GM11168 (cell line): Measurements from ENCODE around the gene AK2.
"Not testable (repeated sequence)": the region's sequence is repeated elsewhere in the genome, so short reads cannot be mapped to it uniquely, and the experiment has no call there.

Experiments
- in situ Hi-C: fragments of 300-500 bp; cut with MboI; formaldehyde crosslinking; loops from one replicate; pipeline ENCODE4 v1.12.0; 2022; ENCODE audit warnings: low sequenced_read_pairs; ENCODE audit not compliant: unreplicated experiment

Gene AK2

DNA sequence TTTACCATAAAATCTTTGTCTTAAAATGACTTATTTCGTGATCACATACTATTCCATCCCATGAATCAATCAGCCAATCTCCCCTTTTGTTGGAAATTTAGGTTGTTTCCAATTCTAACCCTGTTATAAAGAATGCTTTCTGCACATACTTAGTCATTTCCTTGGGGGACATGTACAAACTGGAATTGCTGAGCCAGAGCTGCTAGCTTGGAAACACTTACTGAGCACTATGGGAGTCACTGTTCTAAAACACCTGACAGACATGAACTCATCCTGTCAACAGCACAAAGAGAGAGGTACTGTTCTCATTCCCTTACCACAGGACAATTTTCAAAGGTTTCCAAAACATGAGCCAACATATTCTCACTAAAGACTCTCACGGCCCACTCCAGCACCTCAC is 32.1 kb downstream of the AK2 start:
- in situ Hi-C loops, result loop anchor here (5.0 kb wide), 1 partner anchor 62 kb away; no protein-coding TSS in a partner anchor

DNA sequence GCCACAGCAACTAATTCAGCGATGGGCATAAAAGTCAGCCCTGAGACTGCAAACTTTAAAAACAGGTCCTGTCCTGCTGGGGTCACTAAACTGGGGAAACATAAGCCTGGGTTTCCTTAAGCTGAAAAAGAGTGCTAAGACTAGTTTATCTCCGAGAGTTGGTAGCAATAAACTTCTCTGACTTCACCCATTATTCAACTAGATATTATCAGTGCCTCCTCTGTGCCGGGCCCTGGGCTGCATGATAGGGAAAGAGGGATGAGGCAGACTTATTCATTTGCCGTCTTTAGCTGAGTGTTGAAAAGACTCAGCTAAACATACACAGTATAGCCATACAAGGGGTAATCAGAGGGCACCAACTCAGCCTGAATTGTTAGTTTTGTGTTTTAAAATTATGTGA is 33.0 kb downstream of the AK2 start:
- in situ Hi-C loops, result no loop called here

DNA sequence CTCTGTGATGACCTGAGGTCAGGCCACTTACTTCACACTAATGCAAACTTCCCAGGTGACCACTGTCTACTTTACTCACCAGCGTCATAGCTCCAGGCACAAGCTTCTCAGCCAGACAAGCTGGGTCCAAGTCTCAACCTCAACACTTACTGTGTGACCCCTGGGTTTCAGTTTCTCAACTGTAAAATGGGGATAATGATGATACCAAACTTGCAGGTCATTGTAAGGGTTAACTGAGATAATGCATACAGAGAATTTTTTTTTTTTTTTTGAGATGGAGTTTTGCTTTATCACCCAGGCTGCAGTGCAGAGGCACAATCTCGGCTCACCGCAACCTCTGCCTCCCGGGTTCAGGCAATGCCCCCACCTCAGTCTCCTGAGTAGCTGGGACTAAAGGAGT is 34.7 kb downstream of the AK2 start:
- in situ Hi-C loops, result no loop called here

DNA sequence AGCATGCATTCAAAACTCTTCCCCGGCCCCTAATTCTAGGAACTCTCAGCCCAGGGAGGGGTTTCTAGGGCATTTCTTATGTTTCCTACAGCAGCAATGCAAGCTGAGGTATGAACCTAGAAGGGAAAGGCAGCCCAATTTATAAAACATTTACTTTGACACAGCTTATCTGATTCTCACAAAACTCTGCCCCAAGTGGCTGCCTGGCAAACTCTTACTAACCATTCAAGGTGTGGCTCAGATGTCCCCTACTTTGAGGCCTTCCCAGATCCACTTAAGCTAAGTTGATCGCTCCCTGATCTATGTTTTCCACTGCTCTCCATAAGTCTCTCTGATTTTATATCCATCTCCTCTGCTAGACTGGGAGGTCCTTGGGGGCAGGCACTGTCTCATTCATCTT is 35.4 kb downstream of the AK2 start:
- in situ Hi-C loops, result no loop called here

DNA sequence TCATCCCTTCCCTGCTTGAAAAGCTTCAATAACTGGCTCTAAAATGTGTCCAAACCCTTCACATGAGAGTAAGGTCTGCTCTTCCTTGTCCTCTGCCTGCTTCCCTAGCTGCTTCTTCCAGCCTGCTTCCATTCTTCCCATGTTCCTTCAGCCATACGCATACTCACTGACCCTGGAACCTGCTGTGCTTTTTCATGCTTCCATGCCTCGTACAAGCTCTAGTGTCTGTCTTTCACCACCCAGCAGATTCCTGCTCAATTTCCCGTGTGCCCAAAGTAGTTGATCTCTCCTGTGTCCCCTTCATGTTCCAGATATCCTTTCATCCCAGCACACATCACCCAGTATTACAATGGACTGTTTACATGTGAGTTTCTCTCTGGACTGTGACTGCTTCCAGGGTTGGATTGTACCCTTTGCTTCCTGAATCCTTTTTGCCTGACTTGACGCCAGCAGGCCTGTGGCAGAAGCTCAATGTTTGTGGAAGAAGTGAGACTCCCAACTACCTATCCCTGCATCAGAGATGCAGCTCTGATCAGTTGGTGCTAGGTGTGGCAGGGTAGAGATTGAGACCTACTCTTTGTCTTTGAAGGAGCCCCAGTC is 36.2 kb downstream of the AK2 start:
- in situ Hi-C loops, result no loop called here

DNA sequence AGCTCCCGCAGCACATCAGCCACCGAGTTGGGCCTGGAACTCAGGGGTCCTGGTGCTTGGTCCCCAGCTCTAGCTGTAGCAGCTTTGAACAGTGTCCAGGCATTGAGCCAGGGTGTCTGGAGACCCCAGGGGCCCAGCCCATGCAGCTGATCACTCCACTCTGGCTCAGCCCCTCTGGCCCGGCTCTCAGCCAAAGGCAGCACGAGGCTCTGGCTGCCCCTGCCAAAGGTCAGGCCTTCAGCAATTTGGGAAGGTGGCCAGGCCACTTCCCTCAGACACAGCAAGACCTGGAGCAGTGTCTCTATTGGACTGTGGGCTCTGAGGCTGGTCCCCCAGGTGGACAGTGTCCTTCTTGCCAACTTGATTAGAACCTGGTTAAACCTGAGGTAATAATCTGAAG is 37.7 kb downstream of the AK2 start:
- in situ Hi-C loops, result no loop called here

DNA sequence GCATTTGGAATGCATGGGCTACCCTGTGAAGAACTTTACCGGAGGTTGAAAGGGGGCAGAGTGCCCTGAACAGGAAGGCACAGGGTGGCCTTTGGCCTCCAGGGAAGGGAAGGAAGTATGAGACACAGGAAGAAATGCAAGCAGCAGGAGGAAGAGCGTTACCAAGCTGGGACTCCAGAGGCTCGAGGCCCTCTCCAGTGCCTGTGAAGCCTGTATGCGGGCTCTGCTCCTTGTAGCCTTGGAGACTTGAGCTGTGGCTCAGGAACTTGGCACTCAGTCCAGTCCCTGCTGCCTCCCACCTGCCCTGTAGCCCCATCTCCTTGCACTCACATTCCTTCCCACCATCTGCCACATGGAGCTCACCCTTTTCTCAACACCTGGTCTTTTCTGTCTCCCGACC is 38.6 kb downstream of the AK2 start:
- in situ Hi-C loops, result no loop called here

DNA sequence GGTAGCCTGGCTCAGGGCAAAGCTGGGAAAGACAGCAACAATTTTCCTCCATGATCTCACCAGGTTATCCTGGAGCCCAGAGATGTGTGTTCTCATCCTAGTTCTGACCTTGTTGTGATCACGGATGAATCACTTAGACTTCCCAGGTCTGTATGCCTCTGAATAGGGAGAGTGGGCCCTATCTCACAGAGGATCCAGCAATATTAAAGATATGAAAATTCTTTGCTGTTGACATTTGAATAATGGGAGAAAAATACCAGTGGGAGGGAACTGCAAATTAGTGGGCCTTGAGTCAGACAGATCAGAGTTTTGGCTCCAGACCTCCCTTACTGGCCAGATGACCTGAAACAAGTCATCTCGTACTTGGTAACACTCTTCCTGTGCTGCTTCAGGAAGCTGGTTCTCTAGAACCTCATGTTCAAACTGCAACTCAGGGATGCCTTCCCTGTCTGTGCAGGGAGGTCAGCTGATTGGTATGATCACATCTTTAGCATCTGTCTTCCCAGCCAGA is 39.2 kb downstream of the AK2 start:
- in situ Hi-C loops, result no loop called here

DNA sequence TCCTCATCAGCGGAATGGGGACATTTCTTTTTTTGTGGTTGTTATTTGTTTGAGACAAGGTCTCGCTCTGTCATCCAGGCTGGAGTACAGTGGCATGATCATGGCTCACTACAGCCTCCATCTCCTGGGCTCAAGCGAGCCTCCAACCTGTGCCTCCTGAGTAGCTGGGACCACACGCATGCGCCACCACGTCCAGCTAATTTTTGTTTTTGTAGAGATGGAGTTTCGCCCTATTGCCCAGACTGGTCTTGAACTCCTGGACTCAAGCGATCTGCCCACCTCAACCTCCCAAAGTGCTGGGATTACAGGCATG is 43.4 kb downstream of the AK2 start:
- in situ Hi-C loops, result not testable (repeated sequence)

DNA sequence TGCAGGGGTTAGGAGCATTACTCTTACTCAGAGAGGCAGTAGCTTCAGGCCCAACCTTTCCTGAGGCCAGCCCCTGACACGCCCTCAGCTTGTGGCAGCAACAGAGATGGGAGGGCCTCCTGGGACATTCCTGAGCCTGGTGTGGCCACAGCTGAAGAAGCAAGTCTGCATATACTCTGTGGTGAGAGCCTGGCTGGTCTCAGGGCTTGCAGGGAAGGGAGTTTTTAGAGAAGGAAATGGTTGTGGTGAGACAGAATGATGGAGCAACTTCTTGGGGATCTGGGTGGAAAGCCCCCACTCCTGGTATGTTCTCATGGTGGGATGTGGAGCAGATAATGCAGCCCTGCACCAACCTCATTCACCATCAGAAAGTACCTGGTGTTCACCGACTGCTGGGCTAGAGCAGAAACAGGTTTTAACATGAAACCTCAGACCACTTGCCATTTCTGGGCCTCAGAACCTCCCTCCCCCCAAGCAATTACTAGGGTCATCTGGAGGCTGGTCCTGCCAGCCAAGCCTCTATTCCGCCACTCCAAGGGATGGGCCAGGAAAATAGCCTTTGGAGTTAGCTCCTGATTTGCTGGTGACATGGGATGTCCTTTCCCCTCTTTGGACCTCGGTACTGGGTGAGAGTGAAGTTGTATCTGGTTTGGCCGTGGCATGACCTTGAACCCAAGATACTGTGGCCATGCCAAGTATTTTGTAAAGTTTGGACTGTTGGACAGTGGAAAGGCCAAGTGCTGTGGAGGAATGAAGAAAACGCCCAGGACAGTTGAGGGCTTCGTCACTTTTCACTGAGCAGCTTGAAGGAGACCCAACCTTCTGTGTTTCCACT is 44.0 kb downstream of the AK2 start:
- in situ Hi-C loops, result no loop called here

DNA sequence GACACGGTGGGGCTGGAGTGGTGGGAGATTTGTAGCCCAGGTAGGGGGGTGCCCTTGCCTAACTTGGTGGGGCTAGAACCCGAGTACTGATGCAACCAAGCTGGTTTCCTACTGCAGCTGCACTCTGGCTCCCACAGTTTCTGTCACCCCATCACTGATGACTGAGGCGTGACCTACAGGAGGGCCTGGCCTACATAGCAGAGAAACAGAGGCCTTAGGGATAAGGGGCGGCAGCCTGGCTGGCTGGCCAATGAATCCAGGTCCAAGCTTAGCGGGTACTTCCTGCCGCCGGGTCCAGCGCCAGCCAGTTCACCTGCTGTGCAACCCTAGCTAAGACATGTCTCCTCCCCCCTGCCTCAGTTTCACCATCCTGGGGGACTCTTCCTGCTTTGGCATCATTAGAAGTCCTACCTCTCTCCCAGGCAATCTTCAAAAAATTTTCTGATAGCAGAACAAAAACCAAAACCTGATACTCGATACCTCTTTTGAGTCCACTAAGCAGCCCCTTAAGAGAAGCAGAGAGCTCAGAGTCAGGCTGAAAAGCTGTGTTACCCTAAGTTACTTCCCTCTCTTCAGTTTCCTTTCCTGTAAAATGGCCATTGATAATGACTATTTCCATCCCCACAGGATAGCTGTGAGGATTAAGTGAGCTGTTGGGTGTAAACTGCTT is 44.7 kb downstream of the AK2 start:
- in situ Hi-C loops, result no loop called here

DNA sequence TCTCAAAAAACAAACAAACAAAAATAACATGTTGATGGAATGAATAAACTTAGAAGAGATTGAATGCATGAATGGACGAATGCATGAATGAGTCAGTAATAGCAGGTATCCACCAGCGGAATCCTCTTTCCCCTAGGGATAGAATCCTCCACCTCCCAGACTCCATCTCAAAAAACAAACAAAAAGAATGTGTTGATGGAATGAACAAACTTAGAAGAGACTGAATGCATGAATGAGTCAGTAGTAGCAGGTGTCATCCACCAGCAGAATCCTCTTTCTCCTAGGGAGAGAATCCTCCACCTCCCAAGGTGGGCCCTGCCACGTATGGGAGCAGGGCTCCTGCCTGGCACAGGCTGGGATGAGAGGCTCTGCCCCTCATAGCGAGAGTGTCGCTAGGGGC is 45.3 kb downstream of the AK2 start:
- in situ Hi-C loops, result no loop called here

DNA sequence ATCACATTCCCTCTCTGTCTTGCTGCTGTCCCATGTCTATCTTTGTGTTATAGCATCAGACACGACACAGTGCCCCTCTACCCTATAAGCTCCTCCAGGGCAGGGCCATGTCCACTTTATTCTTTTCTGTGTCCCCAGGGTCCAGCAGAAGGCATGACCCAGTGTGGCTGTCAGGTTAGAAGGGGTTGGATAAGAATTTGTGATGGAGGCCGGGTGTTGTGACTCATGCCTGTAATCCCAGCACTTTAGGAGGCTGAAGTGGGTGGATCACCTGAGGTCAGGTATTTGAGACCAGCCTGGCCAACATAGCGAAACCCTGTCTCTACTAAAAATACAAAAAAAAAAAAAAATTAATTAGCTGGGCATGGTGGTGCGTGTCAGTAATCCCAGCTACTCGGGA is 45.8 kb downstream of the AK2 start:
- in situ Hi-C loops, result no loop called here

DNA sequence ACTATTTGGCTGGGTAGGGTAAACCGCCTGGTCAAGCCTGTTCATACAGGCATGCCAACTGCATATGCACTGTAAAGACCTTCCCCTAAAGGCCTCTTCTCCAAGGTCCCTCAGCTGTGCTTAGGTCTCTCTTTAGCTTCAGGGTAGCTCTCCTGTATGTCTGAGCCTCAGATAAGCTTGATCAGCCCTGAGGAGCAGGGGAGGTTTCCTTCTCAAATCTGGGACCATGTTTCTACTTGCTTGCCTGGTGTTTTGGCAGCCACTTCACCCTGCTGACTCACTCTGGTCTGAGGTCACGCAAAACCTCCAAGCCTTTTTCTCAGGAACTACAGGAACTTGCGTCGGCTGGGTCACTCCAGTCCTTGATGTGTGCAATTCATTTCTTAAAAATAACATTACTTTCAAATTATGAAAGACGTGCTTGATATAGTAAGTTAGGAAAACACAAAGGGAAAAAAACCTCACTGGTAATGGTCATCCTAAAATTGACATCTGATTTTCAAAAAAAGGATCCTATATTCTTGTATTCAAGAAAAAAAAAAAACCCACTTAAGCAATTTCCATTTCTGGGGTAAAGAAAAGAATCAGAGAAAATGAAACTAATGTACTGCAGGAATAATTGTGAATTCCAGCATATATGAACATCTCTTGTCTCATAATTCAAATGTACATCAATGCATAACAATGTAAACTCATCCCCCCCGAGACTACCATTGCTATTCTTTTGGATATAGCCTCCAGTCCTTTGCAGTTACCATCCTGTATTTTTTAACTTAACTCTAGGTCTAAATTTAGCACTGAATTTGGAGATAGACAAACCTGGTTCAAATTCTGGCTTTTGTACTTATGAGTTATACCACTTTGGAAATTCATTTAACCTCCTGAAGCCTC is 47.3 kb downstream of the AK2 start:
- in situ Hi-C loops, result no loop called here

DNA sequence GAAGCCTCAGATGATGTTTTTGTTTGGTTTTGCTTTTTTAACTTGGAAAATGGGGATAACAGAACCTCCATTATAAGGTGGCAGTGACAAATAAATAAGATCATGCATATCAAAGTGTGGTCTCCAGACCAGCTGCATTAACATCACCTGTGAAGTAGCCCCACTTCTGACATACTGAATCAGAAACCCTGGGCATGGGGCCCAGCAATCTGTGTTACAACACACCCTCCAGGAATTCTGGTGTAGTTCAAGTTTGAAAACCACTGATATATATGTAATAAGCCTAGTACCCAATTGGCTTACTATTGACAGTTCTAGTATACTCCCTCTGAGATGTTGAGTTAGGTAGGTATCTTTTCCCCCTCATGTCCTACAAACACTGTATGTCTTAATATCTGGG is 48.0 kb downstream of the AK2 start:
- in situ Hi-C loops, result no loop called here

DNA sequence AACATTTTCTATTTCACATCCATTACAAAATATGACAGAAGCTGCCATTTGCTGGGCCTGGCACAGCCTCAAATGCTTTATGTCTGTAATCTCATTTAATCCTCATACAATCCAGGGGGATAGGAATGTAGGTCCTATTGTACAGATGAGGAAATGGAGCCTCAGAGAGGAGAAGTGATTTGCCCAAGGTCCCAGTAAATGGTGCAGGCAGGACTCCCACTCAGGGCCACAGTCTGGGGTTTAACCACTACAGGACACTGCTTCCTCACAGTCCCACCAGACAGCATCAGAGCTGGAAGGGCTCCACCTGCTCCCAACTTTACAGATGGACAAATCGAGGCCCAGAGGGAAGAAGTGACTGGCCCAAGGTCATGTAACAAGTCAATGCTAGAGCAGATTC is 51.5 kb downstream of the AK2 start:
- in situ Hi-C loops, result no loop called here

DNA sequence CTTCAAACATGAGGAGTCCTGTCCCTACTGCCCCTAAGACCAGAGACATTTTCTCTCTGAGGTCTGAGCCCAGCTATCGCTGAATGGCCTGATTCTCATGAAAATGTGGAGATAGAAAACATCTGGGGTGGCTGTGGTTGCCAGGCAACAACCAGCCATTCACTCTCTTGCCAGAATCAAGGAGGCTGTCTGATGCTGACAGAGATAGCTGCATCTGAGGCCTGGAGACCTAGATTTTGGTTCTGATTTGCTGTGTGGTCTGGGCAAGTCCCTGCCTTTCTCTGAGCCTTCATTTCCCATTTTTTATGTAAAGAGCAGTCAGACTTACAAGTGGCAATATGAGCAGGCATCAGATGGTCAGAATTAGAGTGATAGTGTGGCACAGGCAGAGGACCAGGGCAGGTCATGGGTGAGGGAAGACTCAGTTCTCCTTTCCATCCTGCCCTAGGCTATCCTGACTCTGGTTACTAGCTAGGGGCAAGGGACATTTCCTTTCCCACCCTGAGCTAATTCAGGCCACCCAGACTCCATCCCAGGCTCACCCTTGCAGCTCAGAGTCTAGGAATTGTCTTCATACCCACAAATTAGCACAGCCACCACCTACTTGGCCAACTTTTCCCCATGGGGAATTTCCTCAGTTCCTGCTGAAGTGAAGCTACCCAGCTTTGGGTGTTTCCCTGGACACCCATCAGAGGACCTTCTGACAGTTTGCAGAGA is 52.1 kb downstream of the AK2 start:
- in situ Hi-C loops, result no loop called here

DNA sequence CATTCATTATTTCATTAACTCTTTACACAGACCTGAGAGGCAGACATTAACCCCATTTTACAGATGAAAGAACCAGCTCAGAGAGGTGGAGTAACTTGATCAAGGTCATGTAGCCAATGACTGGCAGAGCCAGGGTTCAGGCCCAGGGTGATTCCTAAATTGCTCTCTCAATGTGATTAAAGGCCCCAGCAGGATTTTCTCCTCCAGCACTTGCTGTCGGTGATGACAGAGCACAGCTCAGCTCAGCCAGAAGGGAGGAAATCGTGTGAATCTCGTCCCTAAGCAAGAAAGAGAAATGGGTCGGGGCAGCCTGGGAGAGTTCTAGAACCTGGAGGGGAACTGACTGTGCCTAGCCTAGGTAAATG is 52.6 kb downstream of the AK2 start:
- in situ Hi-C loops, result no loop called here

DNA sequence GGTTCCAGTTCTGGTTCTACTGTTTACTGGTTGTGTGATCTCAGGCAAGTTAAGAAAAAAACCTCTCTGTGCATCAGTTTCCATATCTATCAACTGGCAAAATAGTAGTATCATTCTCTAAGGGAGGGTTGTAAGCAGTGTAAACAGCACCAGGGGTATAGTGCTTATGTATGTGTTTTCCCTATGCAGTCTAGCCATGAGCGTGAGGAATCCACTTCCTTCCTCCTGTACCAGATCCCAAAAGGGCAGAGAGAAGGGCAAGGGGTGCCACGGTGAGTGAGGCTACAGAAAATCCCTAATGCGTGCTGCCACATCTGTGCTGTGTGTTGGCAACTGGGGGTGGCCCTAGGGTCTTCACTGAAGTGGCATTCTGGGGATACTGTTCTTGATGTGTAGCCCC is 53.7 kb downstream of the AK2 start:
- in situ Hi-C loops, result no loop called here
